Dedifferentiated amniotic fluid mesenchymal stem cell (primary cell): ENCODE measurements around the gene SCARF2.

Source experiments
- DNase-seq: peaks from one replicate; pipeline ENCODE4 v3.0.0-alpha.2; 2016; ENCODE audit errors: extremely low spot score

SCARF2 gene

DNA sequence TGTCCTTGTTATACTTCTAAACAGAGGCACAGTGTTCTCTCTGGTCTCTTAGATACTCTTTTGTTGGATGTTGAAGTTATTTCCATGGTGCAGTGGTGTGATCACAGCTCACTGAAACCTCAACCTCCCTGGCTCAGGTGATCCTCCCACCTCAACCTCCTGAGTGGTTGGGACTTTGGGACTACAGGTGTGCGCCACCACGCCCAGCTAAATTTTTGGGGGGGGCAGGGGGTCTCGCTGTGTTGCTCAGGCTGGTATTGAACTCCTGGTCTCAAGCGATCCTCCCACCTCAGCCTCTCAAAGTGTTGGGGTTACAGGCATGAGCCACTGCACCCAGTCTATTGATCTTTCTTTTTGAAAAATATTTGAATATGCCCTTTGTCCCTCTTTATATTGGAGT lies 28.7 kb downstream of the SCARF2 start:
- no peak for DNase-seq

GRCh38 chr22:20407829-20408228 lies 29.8 kb downstream of the SCARF2 start:
- DNase-seq, result no peak

DNA sequence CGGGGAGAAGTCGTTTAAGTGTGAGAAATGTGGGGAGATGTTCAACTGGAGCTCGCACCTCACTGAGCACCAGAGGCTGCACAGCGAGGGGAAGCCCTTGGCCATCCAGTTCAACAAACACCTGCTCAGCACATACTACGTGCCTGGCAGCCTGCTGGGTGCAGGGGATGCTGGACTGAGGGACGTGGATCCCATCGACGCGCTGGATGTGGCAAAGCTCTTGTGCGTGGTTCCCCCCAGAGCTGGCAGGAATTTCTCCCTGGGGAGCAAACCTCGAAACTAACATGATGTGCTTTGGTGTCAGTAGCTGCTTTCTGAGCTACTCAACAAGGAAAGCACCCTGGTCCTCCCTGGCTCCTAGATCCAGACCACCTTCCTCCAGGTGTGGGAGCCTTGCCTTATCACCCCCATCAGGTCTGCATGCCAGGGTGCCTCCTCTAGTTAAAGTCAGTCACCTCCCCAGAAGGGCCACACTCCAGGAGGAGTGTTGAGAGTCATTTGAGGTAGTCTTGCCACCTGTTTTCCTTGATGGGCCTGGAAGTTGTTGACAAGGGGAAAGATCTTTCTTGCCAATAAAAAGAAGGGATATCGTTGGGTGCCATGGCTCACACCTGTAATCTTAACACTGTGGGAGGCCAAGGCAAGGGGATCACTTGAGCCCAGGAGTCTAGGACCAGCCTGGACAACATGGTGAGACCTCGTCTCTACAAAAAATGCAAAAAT lies 30.8 kb downstream of the SCARF2 start:
- no peak for DNase-seq

DNA sequence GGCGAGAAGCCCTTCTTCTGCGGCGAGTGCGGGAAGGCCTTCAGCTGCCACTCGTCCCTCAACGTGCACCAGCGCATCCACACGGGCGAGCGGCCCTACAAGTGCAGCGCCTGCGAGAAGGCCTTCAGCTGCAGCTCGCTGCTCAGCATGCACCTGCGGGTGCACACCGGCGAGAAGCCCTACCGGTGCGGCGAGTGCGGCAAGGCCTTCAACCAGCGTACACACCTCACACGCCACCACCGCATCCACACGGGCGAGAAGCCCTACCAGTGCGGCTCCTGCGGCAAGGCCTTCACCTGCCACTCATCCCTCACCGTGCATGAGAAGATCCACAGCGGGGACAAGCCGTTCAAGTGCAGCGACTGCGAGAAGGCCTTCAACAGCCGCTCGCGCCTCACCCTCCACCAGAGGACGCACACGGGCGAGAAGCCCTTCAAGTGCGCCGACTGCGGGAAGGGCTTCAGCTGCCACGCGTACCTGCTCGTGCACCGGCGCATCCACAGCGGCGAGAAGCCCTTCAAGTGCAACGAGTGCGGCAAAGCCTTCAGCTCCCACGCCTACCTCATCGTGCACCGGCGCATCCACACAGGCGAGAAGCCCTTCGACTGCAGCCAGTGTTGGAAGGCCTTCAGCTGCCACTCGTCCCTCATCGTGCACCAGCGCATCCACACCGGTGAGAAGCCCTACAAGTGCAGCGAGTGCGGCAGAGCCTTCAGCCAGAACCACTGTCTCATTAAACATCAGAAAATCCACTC lies 31.5 kb downstream of the SCARF2 start:
- DNase-seq, result no peak

GRCh38 chr22:20405291-20405930 lies 32.2 kb downstream of the SCARF2 start:
- DNase-seq, result no peak

GRCh38 chr22:20404881-20405280 lies 32.7 kb downstream of the SCARF2 start:
- no peak for DNase-seq

- no peak for DNase-seq
Observed at GRCh38 chr22:20403779-20404140, 33.9 kb downstream of the SCARF2 start.

DNA sequence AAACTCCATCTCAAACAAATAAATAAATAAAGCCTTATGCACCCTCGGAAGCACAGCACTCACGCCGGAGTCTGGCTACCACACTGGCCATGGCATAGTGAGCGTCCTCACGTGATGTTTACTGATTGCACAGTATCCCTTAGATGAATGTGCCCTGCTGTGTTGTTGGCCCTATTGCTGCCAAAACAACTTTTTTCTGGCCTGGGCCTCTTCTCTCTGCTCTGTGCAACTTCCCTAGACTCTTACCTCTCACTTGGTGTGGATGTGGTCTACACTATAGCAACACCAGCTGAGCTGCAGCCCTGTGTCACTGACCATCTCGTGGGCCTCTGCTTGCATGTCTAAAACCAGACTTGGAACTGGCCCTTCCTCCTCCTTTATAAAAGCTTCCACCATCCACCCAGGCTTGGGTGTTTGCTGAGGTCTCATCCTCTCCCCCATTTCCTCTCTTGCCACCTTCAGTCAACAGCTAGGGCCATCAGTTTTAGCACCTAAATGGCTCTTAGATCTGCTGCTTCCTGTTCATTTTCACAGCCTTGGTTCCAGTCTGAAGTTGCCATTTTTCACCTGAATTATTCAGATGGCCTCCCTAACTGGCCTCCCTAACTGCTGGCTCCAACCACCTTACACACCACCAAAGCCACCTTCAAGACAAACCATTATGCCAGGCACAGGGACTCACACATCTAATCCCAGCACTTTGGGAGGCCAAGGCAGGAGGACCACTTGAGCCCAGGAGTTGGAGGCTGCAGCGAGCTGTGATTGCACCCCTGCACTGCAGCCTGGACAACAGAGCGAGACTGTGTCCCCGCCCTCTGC lies 34.5 kb downstream of the SCARF2 start:
- no peak for DNase-seq

GRCh38 chr22:20401376-20402014 lies 36.1 kb downstream of the SCARF2 start:
- no peak for DNase-seq

DNA sequence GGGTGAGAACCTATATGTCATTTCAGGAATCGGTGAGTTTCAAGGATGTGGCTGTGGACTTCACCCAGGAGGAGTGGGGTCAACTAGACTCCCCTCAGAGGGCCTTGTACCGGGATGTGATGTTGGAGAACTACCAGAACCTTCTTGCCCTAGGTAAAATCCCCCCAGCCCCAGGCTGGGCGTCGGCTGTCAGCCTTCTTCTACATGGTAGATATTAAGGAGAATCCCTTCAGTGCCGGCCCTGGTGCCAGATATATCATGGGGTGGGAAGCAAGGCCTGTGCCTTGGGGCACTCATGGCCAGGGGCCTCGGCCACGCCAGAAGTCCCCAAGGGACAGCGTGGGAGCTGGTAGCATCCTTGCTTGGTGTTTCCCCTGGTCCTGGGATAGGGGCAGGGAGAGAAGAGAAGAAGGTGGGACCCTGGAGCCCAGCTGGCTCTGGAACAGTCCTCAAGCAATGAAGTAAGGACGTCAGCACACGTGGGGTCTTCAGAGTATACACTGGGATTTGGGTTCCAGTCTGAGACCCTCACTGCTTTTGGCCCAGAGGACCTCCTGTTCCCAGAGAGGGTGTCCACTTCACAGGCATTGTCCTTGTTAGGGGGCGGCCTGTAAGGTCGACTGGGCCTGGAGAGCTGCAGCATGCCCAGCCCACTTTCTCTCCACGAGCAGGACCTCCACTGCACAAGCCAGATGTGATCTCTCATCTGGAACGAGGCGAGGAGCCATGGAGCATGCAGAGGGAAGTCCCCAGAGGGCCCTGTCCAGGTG lies 36.8 kb downstream of the SCARF2 start:
- no peak for DNase-seq

GRCh38 chr22:20399866-20400605 lies 37.6 kb downstream of the SCARF2 start:
- no peak for DNase-seq

GRCh38 chr22:20398420-20398819 lies 39.2 kb downstream of the SCARF2 start:
- no peak for DNase-seq

- DNase-seq, result no peak
Observed at GRCh38 chr22:20397498-20397897, 40.1 kb downstream of the SCARF2 start.

GRCh38 chr22:20396639-20397038 lies 41.0 kb downstream of the SCARF2 start:
- no peak for DNase-seq

GRCh38 chr22:20395907-20396287 lies 41.7 kb downstream of the SCARF2 start:
- DNase-seq, result no peak

DNA sequence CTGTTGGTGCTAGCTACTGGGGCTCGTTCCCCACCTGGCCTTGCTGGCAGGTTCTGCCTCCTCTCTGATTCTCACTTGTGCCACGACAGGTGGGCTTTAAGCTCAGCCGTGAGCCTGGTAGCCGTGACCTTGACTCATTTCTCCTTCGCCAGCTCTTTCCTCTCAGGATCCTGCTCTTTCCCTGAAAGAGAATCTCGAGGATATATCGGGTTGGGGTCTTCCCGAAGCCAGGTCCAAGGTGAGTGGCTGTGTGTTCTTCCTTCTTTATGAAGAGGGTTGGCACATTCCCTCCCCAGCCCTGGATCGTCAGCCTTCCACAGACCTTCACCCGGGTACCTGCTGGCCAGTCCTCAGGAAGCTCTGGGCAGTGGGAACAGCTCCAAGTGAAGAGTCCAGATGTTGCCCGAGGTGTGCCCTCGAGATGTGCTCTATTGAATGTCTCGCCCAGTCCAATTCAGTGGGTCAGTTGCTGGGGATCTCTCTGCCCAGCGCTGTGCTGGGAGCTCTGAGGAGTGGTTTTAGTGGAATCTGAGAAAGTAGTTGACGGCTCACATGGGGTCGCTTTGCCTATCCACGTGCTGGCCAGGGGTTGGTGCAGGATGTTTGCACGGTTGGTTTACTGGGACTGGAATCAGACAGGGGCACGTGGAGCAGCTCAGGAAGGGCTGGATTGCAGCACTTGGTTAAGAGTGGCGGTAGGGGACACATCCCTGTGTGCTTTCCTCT lies 42.3 kb downstream of the SCARF2 start:
- no peak for DNase-seq

DNA sequence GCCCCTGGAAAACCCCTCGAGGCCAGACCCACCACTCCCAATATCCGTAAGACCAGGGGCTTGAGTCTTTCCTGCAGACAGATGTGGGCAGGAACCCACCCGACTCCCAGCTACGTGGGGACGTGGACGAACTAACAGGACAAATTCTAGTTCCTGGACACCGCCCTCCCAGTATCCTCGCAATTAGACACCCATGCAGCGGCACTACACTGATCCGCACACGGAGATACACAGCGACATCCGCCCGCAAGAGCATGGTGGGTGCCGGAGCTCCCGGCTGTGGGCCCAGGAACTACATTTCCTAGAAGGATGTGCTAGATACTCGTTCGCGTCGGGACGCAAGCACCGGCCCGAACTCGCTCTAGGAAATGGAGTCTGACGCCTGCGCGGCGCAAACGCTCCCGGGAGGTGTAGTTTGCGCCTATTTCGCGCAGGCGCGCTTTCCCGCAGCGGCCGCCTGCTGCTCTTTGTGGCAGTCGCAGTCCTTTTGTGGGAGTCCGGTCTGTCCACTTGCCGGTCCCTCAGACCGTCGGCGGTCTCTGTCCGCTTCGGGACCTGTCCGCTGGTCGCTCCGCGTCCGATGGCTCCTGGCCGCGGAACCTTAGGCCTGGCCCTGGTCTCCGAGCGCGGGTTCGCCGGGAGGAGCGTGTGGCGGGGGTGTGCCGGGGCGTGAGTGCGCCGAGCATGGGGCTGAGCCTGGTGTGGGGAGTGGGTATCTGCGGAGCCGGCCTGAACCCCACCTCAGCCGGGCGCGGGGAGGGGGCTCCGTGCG lies 43.7 kb downstream of the SCARF2 start, which contains the start of gene ZNF74:
Gene ZNF74 (plus strand): TSS at position 447 of the 772 bp plus-strand sequence. CDS start 478 bp downstream, outside the sequence.
- DNase-seq, result peak; percentile 67

- no peak for DNase-seq
Observed at GRCh38 chr22:20392983-20393704, 44.5 kb downstream of the SCARF2 start.
